ENCODE measurements around the gene BDKRB2.

DNA sequence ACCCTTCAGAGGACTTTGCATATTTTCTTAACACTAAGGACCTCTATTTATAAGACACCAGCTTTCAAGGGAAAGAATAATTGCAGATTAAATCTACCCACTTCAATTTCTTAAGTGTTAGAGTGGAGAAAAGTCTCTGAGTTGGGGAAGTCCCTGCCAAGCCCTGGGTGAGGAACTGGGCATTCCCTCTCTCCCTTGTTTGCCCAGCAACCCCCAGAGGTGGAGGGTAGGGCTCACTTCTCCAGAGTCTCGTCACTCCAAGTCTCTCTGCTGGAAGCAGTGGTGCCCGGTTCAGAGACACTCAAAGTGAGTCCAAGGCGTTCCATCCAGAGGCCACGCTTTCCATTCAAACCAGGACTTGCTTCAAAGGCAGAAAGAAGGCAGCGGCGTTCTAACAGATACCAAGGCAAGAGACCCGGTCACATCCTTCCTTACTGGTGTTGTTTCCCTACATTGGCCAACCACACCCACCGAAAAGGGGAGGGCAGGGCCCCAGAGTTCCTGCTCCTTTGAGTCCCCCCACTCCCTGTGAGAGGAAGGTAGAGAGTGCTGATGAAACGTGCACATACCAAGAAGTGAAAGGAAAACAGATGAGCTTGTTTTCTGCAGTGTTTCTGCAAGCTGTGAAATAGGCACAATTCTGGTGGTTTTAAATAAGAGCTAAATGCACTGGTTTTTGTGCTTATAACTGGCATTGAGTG, 6.1 kb upstream of the BDKRB2 start:
- peak in 1 of 2 donors; percentile 38 for TF ChIP-seq POLR2A (IDR thresholded peaks at IDR 0.05)
- TF ChIP-seq, protein P1, sequence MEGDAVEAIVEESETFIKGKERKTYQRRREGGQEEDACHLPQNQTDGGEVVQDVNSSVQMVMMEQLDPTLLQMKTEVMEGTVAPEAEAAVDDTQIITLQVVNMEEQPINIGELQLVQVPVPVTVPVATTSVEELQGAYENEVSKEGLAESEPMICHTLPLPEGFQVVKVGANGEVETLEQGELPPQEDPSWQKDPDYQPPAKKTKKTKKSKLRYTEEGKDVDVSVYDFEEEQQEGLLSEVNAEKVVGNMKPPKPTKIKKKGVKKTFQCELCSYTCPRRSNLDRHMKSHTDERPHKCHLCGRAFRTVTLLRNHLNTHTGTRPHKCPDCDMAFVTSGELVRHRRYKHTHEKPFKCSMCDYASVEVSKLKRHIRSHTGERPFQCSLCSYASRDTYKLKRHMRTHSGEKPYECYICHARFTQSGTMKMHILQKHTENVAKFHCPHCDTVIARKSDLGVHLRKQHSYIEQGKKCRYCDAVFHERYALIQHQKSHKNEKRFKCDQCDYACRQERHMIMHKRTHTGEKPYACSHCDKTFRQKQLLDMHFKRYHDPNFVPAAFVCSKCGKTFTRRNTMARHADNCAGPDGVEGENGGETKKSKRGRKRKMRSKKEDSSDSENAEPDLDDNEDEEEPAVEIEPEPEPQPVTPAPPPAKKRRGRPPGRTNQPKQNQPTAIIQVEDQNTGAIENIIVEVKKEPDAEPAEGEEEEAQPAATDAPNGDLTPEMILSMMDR (IDR thresholded peaks at IDR 0.05): no peak

All from thyroid gland (tissue), 4 donors.